Measurements from ENCODE around the gene CYSTM1.
"Not testable (repeated sequence)": the region's sequence is repeated elsewhere in the genome, so short reads cannot be mapped to it uniquely, and the experiment has no call there.

The CYSTM1 gene

DNA sequence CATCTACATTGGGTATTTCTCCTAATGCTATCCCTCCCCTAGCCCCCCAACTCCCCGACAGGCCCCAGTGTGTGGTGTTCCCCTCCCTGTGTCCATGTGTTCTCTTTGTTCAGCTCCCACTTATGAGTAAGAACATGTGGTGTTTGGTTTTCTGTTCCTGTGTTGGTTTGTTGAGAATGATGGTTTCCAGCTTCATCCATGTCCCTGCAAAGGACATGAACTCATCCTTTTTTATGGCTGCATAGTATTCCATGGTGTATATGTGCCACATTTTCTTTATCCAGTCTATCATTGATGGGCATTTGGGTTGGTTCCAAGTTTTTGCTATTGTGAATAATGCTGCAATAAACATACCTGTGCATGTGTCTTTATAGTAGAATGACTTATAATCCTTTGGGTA, 23.9 kb downstream of the CYSTM1 start:
- H3K4me1 Mint-ChIP-seq (ENCODE audit: low read depth); H3K9me3 Mint-ChIP-seq (ENCODE audit: low read depth); H3K27me3 Mint-ChIP-seq; H3K27ac Mint-ChIP-seq; H3K4me3 Mint-ChIP-seq; H3K36me3 Mint-ChIP-seq: not testable (repeated sequence)

DNA sequence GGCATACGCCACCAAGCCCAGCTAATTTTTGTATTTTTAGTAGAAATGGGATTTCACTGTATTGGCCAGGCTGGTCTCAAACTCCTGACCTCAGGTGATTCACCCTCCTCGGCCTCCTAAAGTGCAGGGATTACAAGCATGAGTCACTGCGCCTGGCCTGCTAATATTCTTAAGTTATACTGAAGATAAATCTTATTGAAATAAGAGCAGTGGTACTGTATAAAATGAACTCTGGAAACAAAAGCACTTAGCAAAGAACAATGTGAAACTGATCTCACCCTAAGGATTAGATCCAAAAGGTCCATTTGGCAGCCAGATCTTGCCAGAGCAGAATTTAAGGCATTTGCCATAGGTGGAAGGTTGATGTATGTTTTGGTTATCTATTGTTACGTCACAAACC, 27.1 kb downstream of the CYSTM1 start:
- H3K4me3 Mint-ChIP-seq, result no peak overlapping the region
- peaks cover 4% of the 10 kb centered on the region for H3K36me3 Mint-ChIP-seq
- H3K27ac Mint-ChIP-seq, result no peak overlapping the region
- no peaks in the 10 kb centered on the region for H3K4me1 Mint-ChIP-seq (ENCODE audit: low read depth)
- H3K9me3 Mint-ChIP-seq (ENCODE audit: low read depth), result no peaks in the 10 kb centered on the region
- H3K27me3 Mint-ChIP-seq, result no peaks in the 10 kb centered on the region

DNA sequence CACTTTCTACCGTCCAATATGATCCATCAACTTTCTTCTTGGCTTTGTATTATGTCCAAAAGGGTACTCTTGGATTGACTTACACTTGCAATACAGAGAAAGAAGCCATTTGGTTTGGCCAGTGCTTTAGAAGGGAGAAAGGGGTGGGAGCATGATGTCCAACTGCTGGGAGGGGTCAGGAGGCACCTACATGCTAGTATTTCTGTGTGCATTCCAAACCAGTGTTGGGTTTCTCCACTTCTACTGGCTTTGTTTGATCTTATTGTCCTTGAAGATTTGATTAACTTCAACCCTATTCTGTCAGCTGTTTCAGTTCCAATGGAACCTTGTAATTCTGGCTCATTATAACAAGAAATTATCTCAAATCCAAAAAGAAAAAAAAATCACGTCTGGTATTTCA, 27.6 kb downstream of the CYSTM1 start:
- Mint-ChIP-seq H3K27ac (no peak overlapping the region), H3K27me3 (no peaks in the 10 kb centered on the region), H3K4me1 (ENCODE audit: low read depth) (peaks cover 2% of the 10 kb centered on the region), H3K36me3 (peaks cover 4% of the 10 kb centered on the region), H3K4me3 (no peak overlapping the region), H3K9me3 (ENCODE audit: low read depth) (no peaks in the 10 kb centered on the region)

DNA sequence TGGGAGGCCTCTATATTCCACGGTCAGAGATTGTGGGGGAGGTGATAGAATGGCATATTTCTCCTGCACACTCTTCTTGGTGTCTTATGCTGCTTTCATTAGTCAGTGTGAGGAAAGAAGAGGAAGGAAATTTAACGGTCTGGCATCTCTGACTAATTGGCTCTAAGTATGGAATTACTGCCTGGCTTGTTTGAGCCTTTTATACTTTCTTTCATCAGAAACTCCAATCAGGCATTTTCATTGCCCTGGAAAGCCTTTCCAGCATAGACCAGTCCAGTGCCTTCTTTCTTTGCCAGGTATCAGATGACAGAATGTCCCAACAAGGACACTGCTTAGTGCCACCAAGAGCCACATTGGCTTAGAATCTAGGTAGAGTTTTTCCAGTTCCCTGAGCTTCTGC, 30.2 kb downstream of the CYSTM1 start:
- no peaks in the 10 kb centered on the region for H3K9me3 Mint-ChIP-seq (ENCODE audit: low read depth)
- peaks cover 3% of the 10 kb centered on the region for H3K4me1 Mint-ChIP-seq (ENCODE audit: low read depth)
- no peaks in the 10 kb centered on the region for H3K27me3 Mint-ChIP-seq
- H3K36me3 Mint-ChIP-seq, result peaks cover 2% of the 10 kb centered on the region
- no peak overlapping the region for H3K27ac Mint-ChIP-seq
- no peak overlapping the region for H3K4me3 Mint-ChIP-seq

DNA sequence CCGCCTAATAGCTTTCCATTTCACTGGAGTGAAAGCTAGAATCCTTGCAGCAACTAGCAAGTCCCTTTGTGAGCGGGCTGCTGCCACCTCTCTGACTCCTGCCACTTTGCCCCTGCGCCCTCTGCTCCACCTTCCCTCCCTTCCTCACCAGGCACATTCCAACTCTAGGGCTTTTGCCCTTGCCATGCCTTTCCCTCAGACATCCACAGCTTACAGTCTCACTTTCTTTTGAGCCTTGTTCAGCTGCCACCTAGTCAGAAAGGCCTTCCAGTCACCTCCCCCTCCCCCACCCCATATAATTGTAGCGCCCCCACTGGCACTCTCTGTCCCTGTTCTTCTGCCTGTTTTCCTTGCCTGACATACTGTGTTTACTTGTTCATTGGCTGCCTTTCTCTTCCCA, 31.0 kb downstream of the CYSTM1 start:
- H3K4me3 Mint-ChIP-seq, result no peak overlapping the region
- H3K27me3 Mint-ChIP-seq, result no peaks in the 10 kb centered on the region
- H3K27ac Mint-ChIP-seq, result no peak overlapping the region
- H3K4me1 Mint-ChIP-seq (ENCODE audit: low read depth), result peaks cover 3% of the 10 kb centered on the region
- peaks cover 2% of the 10 kb centered on the region for H3K36me3 Mint-ChIP-seq
- H3K9me3 Mint-ChIP-seq (ENCODE audit: low read depth), result no peaks in the 10 kb centered on the region

DNA sequence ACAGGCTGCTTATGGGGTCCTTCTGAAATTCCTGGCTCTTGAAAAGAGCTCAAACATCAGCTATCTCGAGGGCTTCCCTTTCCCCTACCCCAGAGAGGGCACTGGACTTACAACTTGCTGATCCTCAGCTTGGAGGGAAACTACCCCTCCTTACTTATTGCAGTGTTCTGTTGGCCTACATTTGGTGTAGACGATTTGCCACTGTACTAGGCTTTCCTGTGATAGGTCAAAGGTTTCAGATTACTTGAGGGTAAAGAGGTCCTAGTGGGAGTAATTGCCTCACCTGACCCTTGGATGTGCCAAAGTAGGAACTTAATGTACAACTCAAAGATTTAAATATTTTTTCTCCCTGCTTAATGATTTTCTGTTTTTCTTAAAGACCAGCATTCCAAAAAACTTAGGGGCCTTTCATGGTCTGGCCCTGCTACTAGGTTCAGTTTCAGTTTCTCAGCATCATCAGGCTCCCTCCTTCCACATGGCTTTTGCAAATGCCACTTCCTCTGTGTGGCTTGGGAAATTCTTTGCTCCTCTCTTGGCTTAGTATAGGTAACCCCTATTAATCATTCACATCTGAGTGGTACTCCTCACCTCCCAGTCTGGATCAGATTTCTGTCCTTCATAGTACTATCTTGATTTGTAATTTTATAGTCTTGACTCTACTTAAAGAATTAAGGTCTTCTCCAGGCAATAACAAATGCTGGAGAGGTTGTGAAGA, 32.4 kb downstream of the CYSTM1 start:
- peaks cover 3% of the 10 kb centered on the region for H3K4me1 Mint-ChIP-seq (ENCODE audit: low read depth)
- no peak overlapping the region for H3K4me3 Mint-ChIP-seq
- no peaks in the 10 kb centered on the region for H3K9me3 Mint-ChIP-seq (ENCODE audit: low read depth)
- H3K36me3 Mint-ChIP-seq, result peaks cover 4% of the 10 kb centered on the region
- H3K27ac Mint-ChIP-seq, result peak overlapping the region; percentile 8
- H3K27me3 Mint-ChIP-seq, result no peaks in the 10 kb centered on the region

DNA sequence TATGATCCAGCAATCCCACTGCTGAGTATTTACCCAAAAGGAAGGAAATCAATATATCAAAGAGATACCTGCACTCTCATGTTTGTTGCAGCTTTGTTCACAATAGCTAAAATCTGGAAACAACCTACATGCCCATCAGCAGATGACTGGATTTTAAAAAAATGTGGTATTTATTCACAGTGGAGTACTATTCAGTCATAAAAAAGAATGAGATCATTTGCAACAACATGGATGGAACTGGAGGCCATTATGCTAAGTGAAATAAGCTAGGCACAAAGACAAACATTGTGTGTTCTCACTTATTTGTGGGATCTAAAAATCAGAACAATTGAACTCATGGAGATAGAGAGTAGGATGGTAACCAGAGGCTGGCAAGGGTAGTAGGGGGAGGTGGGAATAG, 33.1 kb downstream of the CYSTM1 start:
- H3K4me1 Mint-ChIP-seq (ENCODE audit: low read depth), result peaks cover 3% of the 10 kb centered on the region
- H3K9me3 Mint-ChIP-seq (ENCODE audit: low read depth), result no peaks in the 10 kb centered on the region
- peaks cover 4% of the 10 kb centered on the region for H3K36me3 Mint-ChIP-seq
- no peak overlapping the region for H3K4me3 Mint-ChIP-seq
- H3K27me3 Mint-ChIP-seq, result no peaks in the 10 kb centered on the region
- H3K27ac Mint-ChIP-seq, result no peak overlapping the region

DNA sequence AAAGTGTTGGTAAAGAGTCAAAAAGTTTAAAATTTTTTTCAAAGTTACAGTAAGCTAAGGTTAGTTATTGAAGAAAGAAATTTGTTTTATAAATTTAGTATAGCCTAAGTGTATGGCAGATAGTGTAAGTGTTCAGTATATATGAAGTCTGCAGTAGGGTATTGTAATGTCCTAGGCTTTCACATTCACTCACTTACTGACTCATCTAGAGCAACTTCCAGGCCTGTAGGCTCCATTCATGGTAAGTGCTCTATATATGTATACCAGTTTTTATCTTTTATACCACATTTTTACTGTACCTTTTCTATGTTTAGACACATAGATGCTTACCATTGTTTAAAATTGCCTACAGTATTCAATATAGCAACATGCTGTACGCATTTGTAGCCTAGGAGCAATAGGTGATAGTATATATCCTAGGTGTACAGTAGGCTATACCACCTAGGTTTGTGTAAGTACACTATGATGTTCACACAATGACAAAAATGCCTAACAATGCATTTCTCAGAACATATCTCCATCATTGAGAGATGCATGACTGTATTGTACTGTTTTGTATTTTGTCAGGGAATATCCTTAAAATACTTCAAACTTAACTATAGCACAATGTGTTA, 38.5 kb downstream of the CYSTM1 start:
- Mint-ChIP-seq H3K4me3 (no peak overlapping the region), H3K4me1 (ENCODE audit: low read depth) (peaks cover 2% of the 10 kb centered on the region), H3K36me3 (peaks cover 2% of the 10 kb centered on the region), H3K27me3 (no peaks in the 10 kb centered on the region), H3K9me3 (ENCODE audit: low read depth) (no peaks in the 10 kb centered on the region), H3K27ac (no peak overlapping the region)

DNA sequence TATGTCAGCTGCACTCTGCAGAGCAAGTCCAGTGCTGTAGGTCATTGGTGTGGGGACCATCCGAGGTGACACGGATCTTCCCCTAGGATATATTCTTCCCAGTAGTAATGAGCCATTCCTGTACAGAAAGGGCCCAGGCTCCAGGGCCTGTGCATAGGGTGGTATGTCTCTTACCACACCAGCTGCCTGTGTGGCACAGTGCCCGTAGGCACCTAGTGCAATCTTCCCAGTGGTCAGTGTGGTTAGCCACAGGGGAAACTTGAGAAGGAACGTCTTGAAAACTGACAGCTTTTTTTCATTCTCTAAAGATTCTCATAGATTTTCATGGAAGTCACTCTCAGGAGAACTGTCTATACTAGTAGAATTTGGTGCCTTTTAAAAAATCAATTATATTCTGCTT, 39.8 kb downstream of the CYSTM1 start:
- peaks cover 2% of the 10 kb centered on the region for H3K36me3 Mint-ChIP-seq
- no peak overlapping the region for H3K4me3 Mint-ChIP-seq
- H3K27me3 Mint-ChIP-seq, result no peaks in the 10 kb centered on the region
- H3K27ac Mint-ChIP-seq, result no peak overlapping the region
- peaks cover 3% of the 10 kb centered on the region for H3K4me1 Mint-ChIP-seq (ENCODE audit: low read depth)
- no peaks in the 10 kb centered on the region for H3K9me3 Mint-ChIP-seq (ENCODE audit: low read depth)

DNA sequence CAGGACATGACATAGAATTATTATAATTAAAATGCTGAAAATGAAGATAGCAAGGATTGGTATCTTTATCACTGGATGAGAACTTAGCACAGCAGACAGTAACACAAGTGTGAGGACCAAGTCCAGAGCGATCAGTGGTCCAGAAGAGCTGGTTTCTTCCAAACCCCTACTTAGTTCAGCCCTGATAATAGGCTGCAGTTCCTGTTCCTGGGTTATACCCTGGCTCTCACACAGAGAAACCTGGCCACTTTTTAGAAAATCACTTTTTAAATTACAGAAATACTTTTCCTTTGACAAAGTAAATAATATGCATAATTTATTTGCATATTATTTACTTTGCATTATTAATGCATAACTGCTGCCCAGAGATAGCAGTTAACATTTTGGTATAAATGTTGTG, 40.3 kb downstream of the CYSTM1 start:
- H3K27me3 Mint-ChIP-seq, result no peaks in the 10 kb centered on the region
- H3K36me3 Mint-ChIP-seq, result peaks cover 2% of the 10 kb centered on the region
- no peak overlapping the region for H3K4me3 Mint-ChIP-seq
- H3K9me3 Mint-ChIP-seq (ENCODE audit: low read depth), result no peaks in the 10 kb centered on the region
- no peak overlapping the region for H3K27ac Mint-ChIP-seq
- H3K4me1 Mint-ChIP-seq (ENCODE audit: low read depth), result peaks cover 7% of the 10 kb centered on the region

DNA sequence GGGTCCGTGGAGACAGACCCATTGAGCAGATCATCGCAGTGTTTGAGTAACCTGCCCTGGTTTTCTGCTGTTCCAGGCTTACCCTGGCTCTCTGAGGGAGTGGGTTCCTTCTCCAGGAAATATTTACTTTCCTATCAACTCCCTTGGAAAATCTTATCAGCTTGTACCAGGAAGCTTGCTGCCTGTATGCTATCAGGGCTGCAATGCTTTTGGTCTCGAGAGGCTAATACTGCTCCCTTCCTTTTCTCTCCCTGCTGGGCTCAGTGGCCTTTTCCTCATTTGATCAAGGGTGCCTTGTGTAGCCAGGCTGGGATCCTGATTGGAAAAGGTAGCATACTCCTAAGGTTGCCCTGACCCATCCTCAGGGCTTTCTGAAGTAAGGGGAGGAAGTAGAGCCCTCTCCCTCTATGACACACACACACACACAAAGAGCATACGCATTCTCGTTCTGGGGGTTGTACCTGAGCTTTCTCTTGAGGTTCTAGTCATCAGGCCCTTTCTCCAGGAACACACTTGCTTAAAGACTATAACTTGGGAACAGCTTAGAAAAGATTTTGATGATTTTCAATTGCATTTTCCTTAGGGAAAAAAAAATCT, 41.6 kb downstream of the CYSTM1 start:
- H3K9me3 Mint-ChIP-seq (ENCODE audit: low read depth), result no peaks in the 10 kb centered on the region
- no peaks in the 10 kb centered on the region for H3K27me3 Mint-ChIP-seq
- no peak overlapping the region for H3K27ac Mint-ChIP-seq
- no peak overlapping the region for H3K4me3 Mint-ChIP-seq
- H3K4me1 Mint-ChIP-seq (ENCODE audit: low read depth), result peaks cover 17% of the 10 kb centered on the region
- no peaks in the 10 kb centered on the region for H3K36me3 Mint-ChIP-seq

DNA sequence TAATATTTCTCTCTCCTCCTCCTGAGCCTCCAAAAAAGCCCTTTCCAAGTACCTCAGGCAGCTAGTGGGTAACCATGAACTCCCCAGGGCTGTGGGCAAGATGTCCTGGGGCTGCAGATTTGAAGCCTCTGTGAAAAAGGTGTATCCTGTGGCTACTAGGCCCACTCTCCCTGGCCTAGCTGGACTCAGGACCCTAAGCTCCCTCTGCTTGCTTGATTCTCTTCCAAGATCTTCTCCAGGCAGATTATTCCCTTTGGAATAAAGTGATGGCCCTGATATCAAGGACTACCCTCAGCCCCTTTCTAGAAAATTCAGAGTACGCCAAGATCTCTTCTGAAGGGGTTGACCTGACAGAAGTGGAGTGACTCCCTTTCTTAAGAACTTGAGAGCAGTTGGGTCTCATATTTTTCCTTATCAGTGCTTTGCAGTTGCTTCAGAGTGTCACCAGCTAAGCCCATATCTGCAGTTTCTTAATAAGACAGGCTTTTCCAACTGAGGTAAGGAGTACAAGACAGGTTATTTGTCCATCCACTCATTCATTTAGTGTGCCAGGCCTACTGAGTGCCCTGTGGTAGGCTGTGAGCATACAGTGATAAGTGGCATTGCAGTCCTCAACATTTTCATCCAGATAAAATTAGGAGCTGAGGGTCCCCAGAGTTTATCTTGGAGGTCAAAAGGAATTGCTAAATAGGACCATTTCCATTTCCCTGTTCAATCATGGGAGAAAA, 42.5 kb downstream of the CYSTM1 start:
- no peaks in the 10 kb centered on the region for H3K27me3 Mint-ChIP-seq
- no peaks in the 10 kb centered on the region for H3K9me3 Mint-ChIP-seq (ENCODE audit: low read depth)
- no peak overlapping the region for H3K4me3 Mint-ChIP-seq
- peaks cover 26% of the 10 kb centered on the region for H3K4me1 Mint-ChIP-seq (ENCODE audit: low read depth)
- no peaks in the 10 kb centered on the region for H3K36me3 Mint-ChIP-seq
- H3K27ac Mint-ChIP-seq, result no peak overlapping the region

DNA sequence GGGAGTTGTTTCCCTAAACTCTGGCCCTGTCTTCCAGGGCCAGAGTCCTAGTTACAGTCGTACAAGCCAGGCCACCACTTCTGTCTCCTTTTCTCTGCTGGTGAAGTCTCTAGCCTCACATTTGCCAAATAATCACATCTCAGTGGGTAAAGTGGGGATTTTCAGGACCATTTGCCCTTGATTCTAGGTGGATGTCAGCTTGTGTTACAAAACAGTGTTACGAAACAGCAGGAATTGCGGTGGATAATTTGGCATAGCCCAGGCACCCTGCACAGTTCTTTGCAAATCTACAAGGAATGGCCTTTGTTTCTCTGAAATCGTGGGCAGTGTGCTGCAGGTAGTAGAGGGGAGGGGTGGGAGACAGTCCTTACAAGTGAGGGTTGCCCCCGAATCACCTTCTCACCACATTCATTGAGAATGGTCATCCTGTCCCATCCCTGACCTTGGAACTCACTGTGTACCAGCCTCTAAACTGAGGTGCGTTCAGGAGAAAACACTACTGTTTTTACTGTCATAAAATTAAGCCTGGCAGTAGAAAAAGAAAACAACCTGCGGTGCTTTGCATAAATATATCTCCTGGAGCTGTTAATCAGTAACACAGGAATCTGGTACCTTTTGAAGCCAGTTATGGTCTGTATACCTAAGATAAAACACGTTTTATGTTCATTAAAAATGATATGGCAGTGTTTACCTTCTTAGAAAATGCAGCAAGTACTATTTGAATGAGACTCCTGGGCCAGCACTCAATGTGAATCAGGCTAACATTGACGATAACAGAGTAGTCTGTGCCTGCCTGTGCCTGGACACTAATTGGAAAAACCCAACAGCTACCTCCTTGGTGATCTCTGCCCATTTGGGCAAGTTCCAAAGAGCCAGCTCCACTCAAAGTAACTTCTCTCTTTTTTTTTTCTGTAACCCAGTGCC, 44.3 kb downstream of the CYSTM1 start:
- Mint-ChIP-seq H3K4me3 (no peak overlapping the region), H3K27ac (no peak overlapping the region), H3K9me3 (ENCODE audit: low read depth) (no peaks in the 10 kb centered on the region), H3K27me3 (peaks cover 1% of the 10 kb centered on the region), H3K4me1 (ENCODE audit: low read depth) (peaks cover 26% of the 10 kb centered on the region), H3K36me3 (no peaks in the 10 kb centered on the region)

DNA sequence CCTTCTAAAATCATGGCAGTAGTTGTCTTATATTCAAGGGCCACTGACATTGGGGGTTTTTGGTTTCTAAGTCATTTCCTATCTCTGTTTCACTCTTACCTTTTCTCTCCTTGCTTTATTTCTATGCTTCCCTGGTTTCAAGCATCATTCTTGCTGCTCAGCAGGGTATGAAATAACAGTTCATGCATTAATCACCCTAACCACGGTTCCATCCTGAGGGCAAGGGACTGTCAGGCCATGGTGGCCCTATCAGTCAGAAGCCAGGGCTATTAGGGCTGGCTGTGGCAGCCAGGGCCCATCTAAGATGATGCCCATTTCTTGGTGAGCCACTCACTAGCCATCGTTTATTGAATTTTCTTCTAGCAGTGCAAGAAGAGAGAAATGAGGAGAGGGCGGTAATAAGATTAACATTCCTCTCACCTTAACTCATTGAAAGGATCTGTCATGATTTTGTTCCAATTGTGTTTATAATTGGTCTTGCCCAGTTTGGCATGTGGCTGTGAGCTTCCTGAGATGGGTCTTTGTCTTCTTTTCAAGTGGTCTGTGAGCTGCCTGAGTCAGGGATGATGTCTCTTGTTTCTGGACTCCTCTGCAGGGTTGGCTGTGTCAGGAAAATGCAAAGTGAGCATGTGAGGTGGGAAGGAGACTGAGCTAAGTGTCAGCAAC, 45.2 kb downstream of the CYSTM1 start:
- H3K27ac Mint-ChIP-seq, result no peak overlapping the region
- H3K4me3 Mint-ChIP-seq, result no peak overlapping the region
- H3K36me3 Mint-ChIP-seq, result no peaks in the 10 kb centered on the region
- peaks cover 24% of the 10 kb centered on the region for H3K4me1 Mint-ChIP-seq (ENCODE audit: low read depth)
- H3K9me3 Mint-ChIP-seq (ENCODE audit: low read depth), result no peaks in the 10 kb centered on the region
- peaks cover 1% of the 10 kb centered on the region for H3K27me3 Mint-ChIP-seq
